HepG2 (cell line): Measurements from ENCODE around the gene FRS2. TPM values are rescaled to one million over a fixed set of nuclear protein-coding genes. Genes with fewer than 3 reads are reported as not detected.
"Not testable (repeated sequence)": the region's sequence is repeated elsewhere in the genome, so short reads cannot be mapped to it uniquely, and the experiment has no call there.

ENCODE experiments used
- ATAC-seq: fragments of 200-7000 bp; cut with Tn5 transposase; 3 replicates; pipeline ENCODE4 v1.9.1; 2020; ENCODE audit warnings: mild to moderate bottlenecking, moderate library complexity
- BruUV-seq: library from RNA; stranded (reverse); fragments of 400-500 nt; replicated peaks from 2 replicates; lab custom pipeline; 2021; lab: Mats Ljungman, UMichigan
- CTCF ChIA-PET: fragments of 300-600 bp; formaldehyde crosslinking; extraction: SDS; loops from one replicate; lab custom pipeline; 2021; ENCODE audit warnings: low total read pairs, inconsistent platforms, low intra/inter-chr PET ratio; lab: Yijun Ruan, JAX
- POLR2A ChIA-PET: fragments of 350-600 bp; sonication (Branson Sonifier 250); formaldehyde crosslinking; loops from one replicate; lab custom pipeline; 2020; ENCODE audit warnings: antibody characterized with exemption, inconsistent platforms; lab: Yijun Ruan, JAX
- DNase-seq: peaks from one replicate; pipeline ENCODE4 v3.0.0-alpha.2; 2015; ENCODE audit warnings: low spot score
- FAIRE-seq: peaks from 3 replicates; lab custom pipeline; 2011; peaks lifted over from hg19 to GRCh38; lab: Jason Lieb, UNC
- H2AFZ ChIP-seq: one replicate; pipeline ENCODE4 v1.6.1; 2011; ENCODE audit warnings: low read length, inconsistent platforms
- H3K27ac ChIP-seq: fragments of 300-600 bp; 3 replicates; pipeline ENCODE4 v1.8.0; 2011; ENCODE audit warnings: mixed run types, mild to moderate bottlenecking, mixed read lengths, low read length, inconsistent platforms; ENCODE audit not compliant: insufficient read depth; ENCODE audit errors: extremely low read length
- H3K27me3 ChIP-seq, 2 experiments: fragments of 200-600 bp in 1 of 2; 2 replicates in 1 of 2; 3 replicates in 1 of 2; pipeline versions ENCODE4 v1.6.0 to v1.8.0; 2011; ENCODE audit warnings: low read length in 2 of 2, mild to moderate bottlenecking in 2 of 2, moderate library complexity in 2 of 2, inconsistent platforms in 1 of 2; ENCODE audit not compliant: insufficient read depth in 2 of 2, control insufficient read depth in 1 of 2
- H3K36me3 ChIP-seq, 2 experiments: fragments of 200-600 bp in 1 of 2; replicated peaks in 1 of 2; 2 replicates in 1 of 2; 3 replicates in 1 of 2; pipeline versions ENCODE4 v1.5.1 to v1.8.0; 2011; ENCODE audit warnings: low read length in 2 of 2, inconsistent platforms in 1 of 2; ENCODE audit not compliant: insufficient read depth in 2 of 2, control insufficient read depth in 1 of 2
- H3K4me1 ChIP-seq: 2 replicates; pipeline ENCODE4 v1.5.1; 2012; ENCODE audit warnings: low read length, inconsistent platforms; ENCODE audit not compliant: insufficient read depth
- H3K4me2 ChIP-seq: 2 replicates; pipeline ENCODE4 v1.6.0; 2011; ENCODE audit warnings: low read depth, low read length, inconsistent platforms
- H3K4me3 ChIP-seq, 3 experiments: fragments of 200-600 bp in 1 of 3; sonication (generic), shearing (Covaris generic) in 1 of 3; replicated peaks in 1 of 3; 2 replicates each; pipeline ENCODE4 v1.5.1; 2011 to 2016; ENCODE audit warnings: low read length in 3 of 3, inconsistent platforms in 2 of 3, low read depth in 2 of 3, mild to moderate bottlenecking in 2 of 3, control low read depth in 1 of 3, mixed read lengths in 1 of 3; ENCODE audit not compliant: insufficient read depth in 1 of 3
- H3K79me2 ChIP-seq: one replicate; pipeline ENCODE4 v1.6.1; 2011; ENCODE audit warnings: low read length, inconsistent platforms; ENCODE audit not compliant: insufficient read depth
- H3K9ac ChIP-seq: 2 replicates; pipeline ENCODE4 v1.6.0; 2011; ENCODE audit warnings: mild to moderate bottlenecking, low read depth, low read length, inconsistent platforms; ENCODE audit not compliant: insufficient read depth
- H3K9me3 ChIP-seq: 2 replicates; pipeline ENCODE4 v1.5.1; 2012; ENCODE audit warnings: mild to moderate bottlenecking, low read length
- H4K20me1 ChIP-seq: 2 replicates; pipeline ENCODE4 v1.6.0; 2011; ENCODE audit warnings: inconsistent platforms, mild to moderate bottlenecking, low read length, moderate library complexity; ENCODE audit not compliant: insufficient read depth
- AGO2 ChIP-seq: fragments of 200-400 bp; formaldehyde crosslinking; optimal IDR thresholded peaks from 2 replicates; pipeline ENCODE3; 2017; ENCODE audit warnings: mild to moderate bottlenecking, low read depth, low read length, moderate library complexity
- ATF6 ChIP-seq: sonication (generic); formaldehyde crosslinking; conservative IDR thresholded peaks from 2 replicates; pipeline ENCODE4 v1.4.0; 2020; ENCODE audit warnings: missing genetic modification reagents
- ETV6 ChIP-seq: sonication (generic); formaldehyde crosslinking; conservative IDR thresholded peaks from 2 replicates; pipeline ENCODE4 v1.4.0; 2020; ENCODE audit warnings: missing genetic modification reagents
- GATAD1 ChIP-seq: IDR thresholded peaks from 2 replicates; pipeline ENCODE4 v1.6.1; 2016; ENCODE audit warnings: missing genetic modification reagents, missing compliant biosample characterization
- MAF1 ChIP-seq: sonication (generic); formaldehyde crosslinking; IDR thresholded peaks from 2 replicates; pipeline ENCODE4 v1.5.0; 2020; ENCODE audit warnings: missing genetic modification reagents, borderline replicate concordance
- POLR2G ChIP-seq: fragments of 200-400 bp; formaldehyde crosslinking; IDR thresholded peaks from 2 replicates; pipeline ENCODE4 v1.6.1; 2018; ENCODE audit warnings: mild to moderate bottlenecking, low read depth, low read length, moderate library complexity
- ZNF3 ChIP-seq: IDR thresholded peaks from 2 replicates; pipeline ENCODE4 v1.7.0; 2017; ENCODE audit warnings: inconsistent platforms
- ZNF468 ChIP-seq: sonication (generic); formaldehyde crosslinking; IDR thresholded peaks from 2 replicates; pipeline ENCODE4 v1.8.0; 2022; ENCODE audit warnings: mild to moderate bottlenecking, moderate library complexity, missing genetic modification reagents
- WGBS: methylation state at CpG from one replicate; pipeline ENCODE4 v1.1.6; 2017; ENCODE audit warnings: low lambda C conversion rate; 5-methylcytosine and 5-hydroxymethylcytosine counted together
- in situ Hi-C: cut with HindIII; loops from 2 replicates; pipeline ENCODE4 v1.10.0; 2017; ENCODE audit warnings: low pct_unique_long_range_greater_than_20kb; ENCODE audit not compliant: extremely low pct_ligation_motif_present
- intact Hi-C: fragments of 100-400 bp; cut with micrococcal nuclease; formaldehyde crosslinking; loops from one replicate; pipeline ENCODE4 v1.10.0; 2022; ENCODE audit not compliant: unreplicated experiment
- polyA plus RNA-seq, 8 experiments: library from polyadenylated mRNA; depleted of rRNA in 3 of 8; stranded (reverse) in 7 of 8; unstranded in 1 of 8; fragments of >200 nt; fragmentation: Illumina TruSeq in 4 of 8; extraction: Trizol in 4 of 8; gene quantifications; 2 replicates each; pipeline versions ENCODE4 v1.2.1 to v1.2.3, GENCODE V29; 2011 to 2016; ENCODE audit warnings: low read depth in 4 of 8, missing spikeins in 1 of 8, mixed read lengths in 1 of 8; ENCODE audit not compliant: insufficient read depth in 1 of 8
- total RNA-seq, 5 experiments: library from RNA; depleted of rRNA; stranded (reverse); fragments of >200 nt; fragmentation: Illumina TruSeq; extraction: Trizol; gene quantifications; 2 replicates each; pipeline ENCODE4 v1.2.3, GENCODE V29; 2016; ENCODE audit warnings: low read depth in 1 of 5

Gene FRS2
- total and polyA plus RNA-seq, 2 of the 13 experiments (the other 11 are each of a cell fraction or from before 2014, with no cell fraction given), result 8.3 to 16.8 TPM

GRCh38 chr12:69601962-69602685, 131.9 kb downstream of the FRS2 start:
- in situ Hi-C loops, result no loop called here
- Histone ChIP-seq H3K4me2 (no peak overlapping the region), H3K79me2 (no peaks in the 10 kb centered on the region), H3K4me3 (no peak overlapping the region), H3K27me3 (no peaks in the 10 kb centered on the region), H3K27ac (no peak overlapping the region), H3K36me3 (peaks cover 5 to 46% of the 10 kb centered on the region in 2 experiments)
- CTCF ChIA-PET, result no interaction called here
- ATAC-seq (no peak), DNase-seq (no peak), FAIRE-seq (no peak)
- no TSS peak for BruUV-seq
- TF ChIP-seq POLR2G (0 out of 2 replicates have a peak, but pooled peaks have one; percentile 28), ETV6 (no peak), MAF1 (CRISPR knock-in tag) (no peak), ATF6 (CRISPR knock-in tag) (no peak), ZNF468 (CRISPR knock-in tag) (no peak), ZNF3 (no peak)
- TF ChIP-seq, all 625 proteins: peak for 1
- POLR2A ChIA-PET, result no interaction called here
- Histone ChIP-seq H3K4me1 (no peaks in the 10 kb centered on the region; the same call in 1 of the 2 replicates), H3K9me3 (no peaks in the 10 kb centered on the region), H3K9ac (no peak overlapping the region), H4K20me1 (no peaks in the 10 kb centered on the region), H2AFZ (no peak overlapping the region)
- 98% methylated on average over 6 of the region's 6 CpGs for WGBS
- intact Hi-C loops, result no loop called here

GRCh38 chr12:69602954-69603353, 132.8 kb downstream of the FRS2 start:
- Histone ChIP-seq H3K4me2 (no peak overlapping the region), H3K9me3 (no peaks in the 10 kb centered on the region), H3K9ac (no peak overlapping the region), H3K27me3 (no peaks in the 10 kb centered on the region), H3K36me3 (peaks cover 2 to 38% of the 10 kb centered on the region in 2 experiments; a peak in 4 of 5 replicates), H3K4me3 (no peak overlapping the region), H3K27ac (no peak overlapping the region), H3K79me2 (no peaks in the 10 kb centered on the region), H4K20me1 (no peaks in the 10 kb centered on the region), H2AFZ (no peak overlapping the region), H3K4me1 (no peaks in the 10 kb centered on the region; the same call in 1 of the 2 replicates)
- intact Hi-C loops, result no loop called here
- ChIA-PET CTCF (no interaction called here), POLR2A (no interaction called here)
- FAIRE-seq (no peak), DNase-seq (no peak), ATAC-seq (peak; percentile 40; the same call in 2 of the 3 replicates)
- in situ Hi-C loops, result no loop called here
- no peak for TF ChIP-seq GATAD1 (CRISPR knock-in tag)
- TF ChIP-seq AGO2, result peak; percentile 37
- no TSS peak for BruUV-seq

GRCh38 chr12:69603556-69603955, 133.4 kb downstream of the FRS2 start:
- in situ Hi-C loops, H3K4me1 ChIP-seq, H3K27ac ChIP-seq, H2AFZ ChIP-seq, FAIRE-seq, H3K9me3 ChIP-seq, H3K4me3 ChIP-seq, DNase-seq, intact Hi-C loops, ATAC-seq, H3K27me3 ChIP-seq, H3K9ac ChIP-seq, H3K79me2 ChIP-seq, CTCF ChIA-PET, H3K4me2 ChIP-seq, H4K20me1 ChIP-seq, POLR2A ChIA-PET, BruUV-seq: not testable (repeated sequence)
- 97% methylated on average over 6 of the region's 6 CpGs for WGBS
- peaks cover 2 to 33% of the 10 kb centered on the region in 2 experiments; a peak in 4 of 5 replicates for H3K36me3 ChIP-seq
